HCT116 (cell line): ENCODE results near the gene SLC15A2. TPM values are rescaled to one million over a fixed set of nuclear protein-coding genes. Genes with fewer than 3 reads are reported as not detected.

Source experiments
- ATAC-seq: fragments of 200-7000 bp; cut with Tn5 transposase; 2 replicates; pipeline ENCODE4 v1.9.1; 2020; ENCODE audit warnings: mild to moderate bottlenecking, moderate library complexity
- BruUV-seq: library from RNA; stranded (reverse); fragments of 400-500 nt; replicated peaks from 2 replicates; lab custom pipeline; 2021; lab: Mats Ljungman, UMichigan
- CTCF ChIA-PET: fragments of 300-600 bp; sonication (Branson Sonifier 250); formaldehyde crosslinking; loops from one replicate; lab custom pipeline; 2021; ENCODE audit warnings: antibody characterized with exemption; lab: Charles Lee
- POLR2A ChIA-PET: fragments of 300-600, 350-600 bp; sonication (Branson Sonifier 250); formaldehyde crosslinking; loops from one replicate; lab custom pipeline; 2021; ENCODE audit warnings: antibody characterized with exemption; lab: Charles Lee
- RAD21 ChIA-PET, 2 experiments: fragments of 300-600 bp; sonication (Branson Sonifier 250); formaldehyde crosslinking; loops; one replicate each; lab custom pipeline; 2023; ENCODE audit warnings: low total read pairs in 2 of 2; ENCODE audit not compliant: uncharacterized antibody in 2 of 2, unreplicated experiment in 2 of 2, low non-redundant PET in 1 of 2; lab: Charles Lee
- DNase-seq: peaks from one replicate; pipeline ENCODE4 v3.0.0-alpha.2; 2010; ENCODE audit warnings: low read depth, low spot score
- H2AFZ ChIP-seq: fragments of 200-600 bp; shearing (Covaris generic), sonication (generic); 2 replicates; pipeline ENCODE4 v1.6.1; 2017; ENCODE audit warnings: low read depth, mixed run types, mixed read lengths, antibody characterized with exemption, low read length; ENCODE audit not compliant: poor library complexity, severe bottlenecking
- H3K27ac ChIP-seq: 2 replicates; pipeline ENCODE4 v1.5.1; 2012; ENCODE audit warnings: low read depth, low read length
- H3K27me3 ChIP-seq: fragments of 200-600 bp; sonication (generic); 2 replicates; pipeline ENCODE4 v1.6.1; 2016; ENCODE audit warnings: mixed run types, low read length, mixed read lengths; ENCODE audit not compliant: insufficient read depth
- H3K36me3 ChIP-seq, 2 experiments: fragments of 200-500 bp in 1 of 2; fragments of 200-600 bp in 1 of 2; sonication (Bioruptor generic) in 1 of 2; sonication (generic) in 1 of 2; 2 replicates each; pipeline versions ENCODE4 v1.5.1 to v1.6.1; 2014 to 2016; ENCODE audit warnings: low read length in 2 of 2, inconsistent platforms in 1 of 2, mixed read lengths in 1 of 2, mixed run types in 1 of 2; ENCODE audit not compliant: insufficient read depth in 2 of 2, control insufficient read depth in 1 of 2
- H3K4me1 ChIP-seq, 2 experiments: fragments of 200-600 bp in 1 of 2; sonication (generic) in 1 of 2; 2 replicates each; pipeline versions ENCODE4 v1.5.1 to v1.6.1; 2012 to 2017; ENCODE audit warnings: low read length in 2 of 2, inconsistent platforms in 1 of 2, mild to moderate bottlenecking in 1 of 2, mixed read lengths in 1 of 2, mixed run types in 1 of 2, moderate library complexity in 1 of 2; ENCODE audit not compliant: insufficient read depth in 2 of 2, control insufficient read depth in 1 of 2
- H3K4me2 ChIP-seq: fragments of 200-600 bp; sonication (generic); 2 replicates; pipeline ENCODE4 v1.6.1; 2017; ENCODE audit warnings: mixed run types, low read length, mixed read lengths
- H3K4me3 ChIP-seq, 2 experiments: fragments of 200-600 bp in 1 of 2; sonication (generic) in 1 of 2; replicated peaks in 1 of 2; 2 replicates each; pipeline ENCODE4 v1.5.1; 2011 to 2016; ENCODE audit warnings: low read length in 2 of 2, control low read depth in 1 of 2, low read depth in 1 of 2, mild to moderate bottlenecking in 1 of 2, mixed read lengths in 1 of 2, mixed run types in 1 of 2
- H3K79me2 ChIP-seq: fragments of 200-600 bp; sonication (generic); 2 replicates; pipeline ENCODE4 v1.6.1; 2017; ENCODE audit warnings: mild to moderate bottlenecking, mixed run types, low read length, moderate library complexity, mixed read lengths; ENCODE audit not compliant: insufficient read depth
- H3K9ac ChIP-seq: fragments of 200-600 bp; sonication (generic); 2 replicates; pipeline ENCODE4 v1.6.1; 2016; ENCODE audit warnings: low read length, mixed read lengths
- H3K9me2 ChIP-seq: fragments of 200-600 bp; sonication (generic), shearing (Covaris generic); 2 replicates; pipeline ENCODE4 v1.6.1; 2017; ENCODE audit warnings: mixed run types, mild to moderate bottlenecking, moderate library complexity; ENCODE audit not compliant: insufficient read depth
- H3K9me3 ChIP-seq, 2 experiments: fragments of 200-500 bp in 1 of 2; fragments of 200-600 bp in 1 of 2; sonication (Bioruptor generic) in 1 of 2; sonication (generic) in 1 of 2; 2 replicates each; pipeline ENCODE4 v1.6.1; 2014 to 2017; ENCODE audit warnings: low read length in 2 of 2, mixed read lengths in 2 of 2, inconsistent platforms in 1 of 2, low read depth in 1 of 2, mild to moderate bottlenecking in 1 of 2, mixed run types in 1 of 2, moderate library complexity in 1 of 2; ENCODE audit not compliant: control insufficient read depth in 1 of 2, insufficient read depth in 1 of 2
- H4K20me1 ChIP-seq: fragments of 200-600 bp; sonication (generic), shearing (Covaris generic); 2 replicates; pipeline ENCODE4 v1.6.1; 2017; ENCODE audit warnings: mixed run types, mild to moderate bottlenecking, moderate library complexity; ENCODE audit not compliant: insufficient read depth
- CBX3 ChIP-seq: IDR thresholded peaks from 2 replicates; pipeline ENCODE4 v1.6.1; 2012; ENCODE audit warnings: low read depth
- CEBPB ChIP-seq: IDR thresholded peaks from 2 replicates; pipeline ENCODE4 v1.6.1; 2012; ENCODE audit warnings: low read depth
- EGR1 ChIP-seq: IDR thresholded peaks from 2 replicates; pipeline ENCODE4 v1.6.1; 2012; ENCODE audit warnings: low read depth
- FOSL1 ChIP-seq: IDR thresholded peaks from 2 replicates; pipeline ENCODE4 v1.6.1; 2012; ENCODE audit warnings: low read depth
- POLR2A ChIP-seq: IDR thresholded peaks from 2 replicates; pipeline ENCODE4 v1.7.0; 2011; ENCODE audit warnings: borderline replicate concordance; ENCODE audit not compliant: insufficient read depth, insufficient read length; ENCODE audit errors: extremely low read depth
- RAD21 ChIP-seq: IDR thresholded peaks from 2 replicates; pipeline ENCODE4 v1.6.1; 2012; ENCODE audit warnings: low read depth, mild to moderate bottlenecking
- SP1 ChIP-seq: IDR thresholded peaks from 2 replicates; pipeline ENCODE4 v1.6.1; 2012; ENCODE audit warnings: low read depth
- SRF ChIP-seq: IDR thresholded peaks from 2 replicates; pipeline ENCODE4 v1.6.1; 2012; ENCODE audit warnings: low read depth
- intact Hi-C: fragments of 100-400 bp; cut with micrococcal nuclease; formaldehyde crosslinking; loops from 2 replicates; pipeline ENCODE4 v1.10.0; 2022
- total RNA-seq: library from RNA; stranded (reverse); gene quantifications from one replicate; pipeline ENCODE4 v1.2.1, GENCODE V29; 2021; ENCODE audit not compliant: unreplicated experiment
- TF ChIP-seq, protein P1 (sequence below), 3 experiments: fragments of 200-600 bp in 1 of 3; sonication (generic) in 1 of 3; IDR thresholded peaks in 2 of 3; conservative IDR thresholded peaks in 1 of 3; 2 replicates each; pipeline ENCODE4 v1.5.1; 2012 to 2017; ENCODE audit warnings: low read depth in 2 of 3, low read length in 2 of 3, antibody characterized with exemption in 1 of 3, borderline replicate concordance in 1 of 3, control low read depth in 1 of 3, mild to moderate bottlenecking in 1 of 3, mixed read lengths in 1 of 3, mixed run types in 1 of 3, moderate library complexity in 1 of 3; ENCODE audit not compliant: insufficient read depth in 1 of 3
- TF ChIP-seq, protein P2 (sequence below): IDR thresholded peaks from 2 replicates; pipeline ENCODE4 v1.6.1; 2012

SLC15A2 gene
- total RNA-seq, 1 experiment from 2014 or later, result 0.96 TPM

DNA sequence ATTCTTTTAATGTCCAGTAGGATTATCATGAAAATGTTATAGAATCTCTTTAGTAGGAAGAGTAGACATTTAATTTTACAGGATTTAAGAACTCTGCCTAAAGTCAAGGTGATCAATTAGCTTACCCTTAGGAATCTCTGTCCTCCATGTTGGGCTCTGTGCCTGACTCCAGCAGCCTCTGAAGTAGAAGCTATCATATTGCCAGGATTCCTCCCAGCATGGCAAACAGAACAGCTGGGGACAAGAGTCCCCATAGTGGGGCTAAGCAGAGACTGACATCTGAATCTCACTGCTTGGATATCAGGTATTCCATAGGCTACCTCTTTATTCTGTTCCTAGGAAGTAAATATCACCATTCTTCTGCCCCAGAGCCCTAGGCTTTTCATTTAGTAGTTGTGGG lies 1.5 kb downstream of the SLC15A2 start:
- H3K9me2 ChIP-seq, result no peaks in the 10 kb centered on the region
- ATAC-seq (no peak), DNase-seq (no peak)
- no peaks in the 10 kb centered on the region for H3K36me3 ChIP-seq
- CTCF ChIA-PET, result no interaction called here
- no peaks in the 10 kb centered on the region for H4K20me1 ChIP-seq
- no peaks in the 10 kb centered on the region for H3K79me2 ChIP-seq
- RAD21 ChIA-PET, result no interaction called here
- POLR2A ChIA-PET, result no interaction called here
- H3K27ac ChIP-seq, result no peak overlapping the region
- TF ChIP-seq CBX3, result no peak
- TF ChIP-seq, protein P1, sequence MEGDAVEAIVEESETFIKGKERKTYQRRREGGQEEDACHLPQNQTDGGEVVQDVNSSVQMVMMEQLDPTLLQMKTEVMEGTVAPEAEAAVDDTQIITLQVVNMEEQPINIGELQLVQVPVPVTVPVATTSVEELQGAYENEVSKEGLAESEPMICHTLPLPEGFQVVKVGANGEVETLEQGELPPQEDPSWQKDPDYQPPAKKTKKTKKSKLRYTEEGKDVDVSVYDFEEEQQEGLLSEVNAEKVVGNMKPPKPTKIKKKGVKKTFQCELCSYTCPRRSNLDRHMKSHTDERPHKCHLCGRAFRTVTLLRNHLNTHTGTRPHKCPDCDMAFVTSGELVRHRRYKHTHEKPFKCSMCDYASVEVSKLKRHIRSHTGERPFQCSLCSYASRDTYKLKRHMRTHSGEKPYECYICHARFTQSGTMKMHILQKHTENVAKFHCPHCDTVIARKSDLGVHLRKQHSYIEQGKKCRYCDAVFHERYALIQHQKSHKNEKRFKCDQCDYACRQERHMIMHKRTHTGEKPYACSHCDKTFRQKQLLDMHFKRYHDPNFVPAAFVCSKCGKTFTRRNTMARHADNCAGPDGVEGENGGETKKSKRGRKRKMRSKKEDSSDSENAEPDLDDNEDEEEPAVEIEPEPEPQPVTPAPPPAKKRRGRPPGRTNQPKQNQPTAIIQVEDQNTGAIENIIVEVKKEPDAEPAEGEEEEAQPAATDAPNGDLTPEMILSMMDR (IDR thresholded peaks at IDR 0.05 in 2 of 3, conservative IDR thresholded peaks at IDR 0.05 in 1 of 3; ENCODE audit: borderline replicate concordance in 1 of 3, insufficient read depth in 1 of 3, low read depth in 2 of 3, low read length in 2 of 3), result no peak
- TF ChIP-seq RAD21, result no peak
- no peak for TF ChIP-seq SP1
- TF ChIP-seq FOSL1, result no peak
- TF ChIP-seq, protein P2, sequence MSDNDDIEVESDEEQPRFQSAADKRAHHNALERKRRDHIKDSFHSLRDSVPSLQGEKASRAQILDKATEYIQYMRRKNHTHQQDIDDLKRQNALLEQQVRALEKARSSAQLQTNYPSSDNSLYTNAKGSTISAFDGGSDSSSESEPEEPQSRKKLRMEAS, result no peak
- no peak for TF ChIP-seq EGR1
- TF ChIP-seq SRF, result no peak
- no peak for TF ChIP-seq POLR2A
- no TSS peak for BruUV-seq
- intact Hi-C loops, result no loop called here
- H3K4me3 ChIP-seq, result no peak overlapping the region
- H2AFZ ChIP-seq, result no peak overlapping the region
- H3K4me2 ChIP-seq, result no peak overlapping the region
- H3K4me1 ChIP-seq, result no peaks in the 10 kb centered on the region
- H3K9ac ChIP-seq, result no peak overlapping the region
- no peaks in the 10 kb centered on the region for H3K9me3 ChIP-seq
- no peaks in the 10 kb centered on the region for H3K27me3 ChIP-seq

DNA sequence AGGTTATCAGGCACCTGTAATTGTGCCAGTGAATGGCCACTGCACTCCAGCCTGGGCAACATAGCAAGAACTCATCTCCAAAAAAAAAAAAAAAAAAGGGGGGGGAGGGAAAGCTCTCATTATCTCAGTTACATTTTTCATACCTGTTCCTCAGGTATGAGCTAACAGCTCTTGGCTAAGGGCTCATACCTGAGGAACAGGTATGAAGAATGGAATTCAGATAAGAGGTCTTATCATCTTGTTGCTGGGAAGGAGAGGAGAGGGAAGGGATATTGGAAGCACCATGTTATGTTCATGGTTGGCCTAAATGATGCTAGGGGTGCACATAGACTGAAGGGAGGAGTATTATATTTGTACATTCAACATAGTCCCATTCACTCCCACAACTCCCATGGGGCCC lies 2.6 kb downstream of the SLC15A2 start:
- Histone ChIP-seq H3K9me2 (no peaks in the 10 kb centered on the region), H2AFZ (no peak overlapping the region), H3K36me3 (no peaks in the 10 kb centered on the region), H3K27me3 (no peaks in the 10 kb centered on the region), H3K4me1 (no peaks in the 10 kb centered on the region), H4K20me1 (no peaks in the 10 kb centered on the region), H3K4me2 (no peak overlapping the region), H3K27ac (no peak overlapping the region), H3K9me3 (no peaks in the 10 kb centered on the region), H3K79me2 (no peaks in the 10 kb centered on the region), H3K9ac (no peak overlapping the region), H3K4me3 (no peak overlapping the region)
- POLR2A ChIA-PET, result no interaction called here
- no TSS peak for BruUV-seq
- no peak for TF ChIP-seq CEBPB
- ATAC-seq (no peak), DNase-seq (no peak)
- RAD21 ChIA-PET, result no interaction called here
- CTCF ChIA-PET, result no interaction called here
- intact Hi-C loops, result no loop called here
